H9 (cell line): ENCODE measurements around the gene TMCC2. TPM values are rescaled to one million over a fixed set of nuclear protein-coding genes. Genes with fewer than 3 reads are reported as not detected.

Source experiments
- DNase-seq: peaks from one replicate; pipeline ENCODE4 v3.0.0-alpha.2; 2017
- H2AFZ ChIP-seq: one replicate; pipeline ENCODE4 v1.6.1; 2013; ENCODE audit warnings: mild to moderate bottlenecking, low read length, control low read depth, moderate library complexity
- H2AK5ac ChIP-seq: 2 replicates; pipeline ENCODE4 v1.6.1; 2013; ENCODE audit warnings: low read length, control low read depth, mixed read lengths; ENCODE audit not compliant: insufficient read length
- H2BK120ac ChIP-seq: one replicate; pipeline ENCODE4 v1.6.1; 2013; ENCODE audit warnings: low read depth, mild to moderate bottlenecking, low read length, control low read depth, inconsistent platforms; ENCODE audit not compliant: poor library complexity, severe bottlenecking
- H2BK12ac ChIP-seq: 2 replicates; pipeline ENCODE4 v1.6.1; 2013; ENCODE audit warnings: low read length, control low read depth, mixed read lengths, low read depth; ENCODE audit not compliant: insufficient read length
- H2BK15ac ChIP-seq: 2 replicates; pipeline ENCODE4 v1.6.1; 2013; ENCODE audit warnings: low read depth, low read length, control low read depth
- H2BK20ac ChIP-seq: one replicate; pipeline ENCODE4 v1.6.1; 2013; ENCODE audit warnings: low read depth, mild to moderate bottlenecking, low read length, control low read depth, inconsistent platforms; ENCODE audit not compliant: poor library complexity, severe bottlenecking
- H2BK5ac ChIP-seq: 2 replicates; pipeline ENCODE4 v1.6.1; 2013; ENCODE audit warnings: low read length, control low read depth, mixed read lengths; ENCODE audit not compliant: insufficient read length
- H3K14ac ChIP-seq: 2 replicates; pipeline ENCODE4 v1.6.1; 2013; ENCODE audit warnings: low read length, control low read depth; ENCODE audit not compliant: insufficient read depth
- H3K18ac ChIP-seq: 2 replicates; pipeline ENCODE4 v1.6.1; 2013; ENCODE audit warnings: low read depth, mild to moderate bottlenecking, mixed read lengths, low read length, control low read depth; ENCODE audit not compliant: insufficient read length
- H3K23ac ChIP-seq: 2 replicates; pipeline ENCODE4 v1.6.1; 2013; ENCODE audit warnings: low read length, control low read depth, mixed read lengths, low read depth; ENCODE audit not compliant: insufficient read length
- H3K23me2 ChIP-seq: 2 replicates; pipeline ENCODE4 v1.6.1; 2013; ENCODE audit warnings: low read depth, mild to moderate bottlenecking, mixed read lengths, low read length, control low read depth; ENCODE audit not compliant: insufficient read length, poor library complexity, severe bottlenecking
- H3K27ac ChIP-seq: 2 replicates; pipeline ENCODE4 v1.5.1; 2013; ENCODE audit warnings: low read length, control low read depth, mixed read lengths, low read depth; ENCODE audit not compliant: insufficient read length
- H3K27me3 ChIP-seq: 2 replicates; pipeline ENCODE4 v1.6.1; 2013; ENCODE audit warnings: low read length, control low read depth, inconsistent platforms; ENCODE audit not compliant: insufficient read depth
- H3K4ac ChIP-seq: 2 replicates; pipeline ENCODE4 v1.6.1; 2013; ENCODE audit warnings: low read depth, mild to moderate bottlenecking, control low read depth, inconsistent platforms, low read length, moderate library complexity
- H3K4me1 ChIP-seq: 2 replicates; pipeline ENCODE4 v1.6.1; 2013; ENCODE audit warnings: low read length, control low read depth, inconsistent platforms; ENCODE audit not compliant: insufficient read depth
- H3K4me2 ChIP-seq: 2 replicates; pipeline ENCODE4 v1.6.1; 2013; ENCODE audit warnings: low read length, control low read depth, mixed read lengths; ENCODE audit not compliant: insufficient read length, insufficient read depth
- H3K56ac ChIP-seq: 2 replicates; pipeline ENCODE4 v1.6.1; 2013; ENCODE audit warnings: low read depth, mild to moderate bottlenecking, mixed read lengths, low read length, control low read depth; ENCODE audit not compliant: insufficient read length
- H3K79me1 ChIP-seq: 2 replicates; pipeline ENCODE4 v1.6.1; 2013; ENCODE audit warnings: low read depth, mild to moderate bottlenecking, moderate library complexity, low read length, control low read depth, inconsistent platforms; ENCODE audit not compliant: insufficient read depth, poor library complexity, severe bottlenecking
- H3K79me2 ChIP-seq: 2 replicates; pipeline ENCODE4 v1.6.1; 2013; ENCODE audit warnings: low read length, control low read depth, inconsistent platforms; ENCODE audit not compliant: insufficient read depth
- H3K9ac ChIP-seq: 2 replicates; pipeline ENCODE4 v1.6.1; 2013; ENCODE audit warnings: low read length, control low read depth, mixed read lengths; ENCODE audit not compliant: insufficient read length; ENCODE audit errors: extremely low read depth
- H3K9me3 ChIP-seq: one replicate; pipeline ENCODE4 v1.6.1; 2013; ENCODE audit warnings: low read depth, low read length, inconsistent platforms; ENCODE audit not compliant: control insufficient read depth
- H3T11ph ChIP-seq: one replicate; pipeline ENCODE4 v1.6.1; 2013; ENCODE audit warnings: mild to moderate bottlenecking, low read length, control low read depth, inconsistent platforms
- H4K20me1 ChIP-seq: one replicate; pipeline ENCODE4 v1.6.1; 2013; ENCODE audit not compliant: control insufficient read depth, insufficient read length, insufficient read depth
- H4K5ac ChIP-seq: 2 replicates; pipeline ENCODE4 v1.6.1; 2013; ENCODE audit warnings: low read depth, mild to moderate bottlenecking, mixed read lengths, low read length, control low read depth; ENCODE audit not compliant: insufficient read length
- H4K8ac ChIP-seq: replicated peaks from 2 replicates; pipeline ENCODE4 v1.6.1; 2013; ENCODE audit warnings: low read length, control low read depth, mixed read lengths, low read depth; ENCODE audit not compliant: insufficient read length
- H4K91ac ChIP-seq: 2 replicates; pipeline ENCODE4 v1.6.1; 2013; ENCODE audit warnings: low read depth, mild to moderate bottlenecking, moderate library complexity, mixed read lengths, low read length, control low read depth; ENCODE audit not compliant: insufficient read length
- H3K27ac Mint-ChIP-seq, 3 experiments: 2 replicates in 2 of 3; 3 replicates in 1 of 3; pipeline ENCODE4 v1.8.0; 2020 to 2021; ENCODE audit warnings: mixed read lengths in 3 of 3, mild to moderate bottlenecking in 1 of 3, moderate library complexity in 1 of 3
- H3K27me3 Mint-ChIP-seq: 2 replicates; pipeline ENCODE4 v1.8.0; 2021; ENCODE audit warnings: low read depth, mild to moderate bottlenecking, moderate library complexity, mixed read lengths
- H3K36me3 Mint-ChIP-seq, 3 experiments: 2 replicates in 2 of 3; 3 replicates in 1 of 3; pipeline ENCODE4 v1.8.0; 2020 to 2021; ENCODE audit warnings: low read depth in 3 of 3, mixed read lengths in 3 of 3; ENCODE audit not compliant: insufficient read depth in 1 of 3
- H3K4me1 Mint-ChIP-seq, 2 experiments: 2 replicates each; pipeline ENCODE4 v1.8.0; 2020; ENCODE audit warnings: mixed read lengths in 2 of 2
- H3K4me3 Mint-ChIP-seq, 2 experiments: 2 replicates in 1 of 2; 3 replicates in 1 of 2; pipeline ENCODE4 v1.8.0; 2020 to 2021; ENCODE audit warnings: mild to moderate bottlenecking in 2 of 2, mixed read lengths in 2 of 2, moderate library complexity in 1 of 2
- H3K9me3 Mint-ChIP-seq, 2 experiments: 2 replicates in 1 of 2; 3 replicates in 1 of 2; pipeline ENCODE4 v1.8.0; 2020; ENCODE audit warnings: mild to moderate bottlenecking in 2 of 2, mixed read lengths in 2 of 2, moderate library complexity in 1 of 2
- WGBS: extraction: QIAGEN DNeasy Blood & Tissue Kit; methylation state at CpG from one replicate; pipeline ENCODE4 v1.1.7; 2013; ENCODE audit warnings: missing lambda C conversion rate, low lambda C conversion rate, mixed read lengths; ENCODE audit not compliant: insufficient read length; ENCODE audit errors: extremely low coverage; 5-methylcytosine and 5-hydroxymethylcytosine counted together
- total RNA-seq: library from RNA; stranded (reverse); gene quantifications from 2 replicates; pipeline ENCODE4 v1.2.1, GENCODE V29; 2021
- TF ChIP-seq, protein P1 (sequence below): fragments of 200-600 bp; sonication (generic); conservative IDR thresholded peaks from 3 replicates; pipeline ENCODE4 v1.8.0; 2021; ENCODE audit warnings: antibody characterized with exemption, mild to moderate bottlenecking

Gene TMCC2
- total RNA-seq, 1 experiment from 2014 or later, result 11.7 TPM

DNA sequence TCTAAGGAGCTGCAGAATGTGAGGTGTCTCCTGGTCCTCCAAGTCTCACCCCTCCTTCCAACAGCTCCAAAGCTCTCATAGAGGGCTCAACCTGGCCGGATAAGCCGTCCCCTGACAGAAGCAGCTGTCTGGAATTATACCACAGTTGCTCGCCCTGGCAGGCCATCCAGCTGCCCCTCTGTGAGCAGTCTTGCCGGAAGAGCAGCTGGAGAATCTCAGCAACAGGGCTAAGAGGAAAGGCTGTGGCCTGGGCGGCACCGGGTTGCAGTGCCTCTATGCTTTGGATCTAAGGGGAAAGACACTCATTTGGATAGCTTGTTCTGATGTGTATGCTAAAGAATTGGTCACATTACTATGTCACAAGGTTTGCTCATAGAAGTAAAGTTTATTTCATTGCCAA is 12.4 kb downstream of the TMCC2 start:
- Histone ChIP-seq H4K91ac (no peak overlapping the region), H2AFZ (no peak overlapping the region), H3K79me1 (no peaks in the 10 kb centered on the region), H2AK5ac (no peak overlapping the region), H3K27me3 (no peaks in the 10 kb centered on the region), H3K79me2 (no peaks in the 10 kb centered on the region), H3K23me2 (no peaks in the 10 kb centered on the region), H3K4me1 (no peaks in the 10 kb centered on the region), H3T11ph (no peak overlapping the region), H4K20me1 (no peaks in the 10 kb centered on the region), H3K56ac (no peak overlapping the region), H4K8ac (no peak overlapping the region), H3K27ac (no peak overlapping the region), H3K18ac (no peak overlapping the region), H2BK20ac (no peak overlapping the region), H4K5ac (no peak overlapping the region), H3K4ac (no peak overlapping the region), H3K14ac (no peak overlapping the region), H2BK5ac (no peak overlapping the region), H3K9ac (no peak overlapping the region), H2BK120ac (no peak overlapping the region), H3K23ac (no peak overlapping the region), H3K4me2 (no peak overlapping the region), H3K9me3 (no peaks in the 10 kb centered on the region), H2BK12ac (no peak overlapping the region), H2BK15ac (no peak overlapping the region)
- no CpG with 5 or more reads among the region's 6 CpGs for WGBS
- Mint-ChIP-seq H3K4me3 (no peak overlapping the region), H3K27ac (no peak overlapping the region), H3K27me3 (no peaks in the 10 kb centered on the region), H3K9me3 (no peaks in the 10 kb centered on the region), H3K4me1 (peaks cover 5 to 12% of the 10 kb centered on the region in 2 experiments; a peak in 2 of 4 replicates), H3K36me3 (peaks cover 0 to 9% (median 8%) of the 10 kb centered on the region in 3 experiments; a peak in 3 of 7 replicates)
- TF ChIP-seq, protein P1, sequence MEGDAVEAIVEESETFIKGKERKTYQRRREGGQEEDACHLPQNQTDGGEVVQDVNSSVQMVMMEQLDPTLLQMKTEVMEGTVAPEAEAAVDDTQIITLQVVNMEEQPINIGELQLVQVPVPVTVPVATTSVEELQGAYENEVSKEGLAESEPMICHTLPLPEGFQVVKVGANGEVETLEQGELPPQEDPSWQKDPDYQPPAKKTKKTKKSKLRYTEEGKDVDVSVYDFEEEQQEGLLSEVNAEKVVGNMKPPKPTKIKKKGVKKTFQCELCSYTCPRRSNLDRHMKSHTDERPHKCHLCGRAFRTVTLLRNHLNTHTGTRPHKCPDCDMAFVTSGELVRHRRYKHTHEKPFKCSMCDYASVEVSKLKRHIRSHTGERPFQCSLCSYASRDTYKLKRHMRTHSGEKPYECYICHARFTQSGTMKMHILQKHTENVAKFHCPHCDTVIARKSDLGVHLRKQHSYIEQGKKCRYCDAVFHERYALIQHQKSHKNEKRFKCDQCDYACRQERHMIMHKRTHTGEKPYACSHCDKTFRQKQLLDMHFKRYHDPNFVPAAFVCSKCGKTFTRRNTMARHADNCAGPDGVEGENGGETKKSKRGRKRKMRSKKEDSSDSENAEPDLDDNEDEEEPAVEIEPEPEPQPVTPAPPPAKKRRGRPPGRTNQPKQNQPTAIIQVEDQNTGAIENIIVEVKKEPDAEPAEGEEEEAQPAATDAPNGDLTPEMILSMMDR, result no peak
- no peak for DNase-seq
